Retinal pigment epithelial cell (primary cell): ENCODE data around the gene FAM240B.

Experiments
- DNase-seq: peaks from one replicate; pipeline ENCODE4 v3.0.0-alpha.2; 2010; ENCODE audit warnings: low read depth
- H3K4me3 ChIP-seq: 2 replicates; pipeline ENCODE4 v1.5.1; 2011; ENCODE audit warnings: mild to moderate bottlenecking, low read length, control low read depth, moderate library complexity
- TF ChIP-seq, protein P1 (sequence below): conservative IDR thresholded peaks from 2 replicates; pipeline ENCODE4 v1.5.1; 2011; ENCODE audit warnings: low read depth, low read length, control low read depth, inconsistent platforms

FAM240B gene

DNA sequence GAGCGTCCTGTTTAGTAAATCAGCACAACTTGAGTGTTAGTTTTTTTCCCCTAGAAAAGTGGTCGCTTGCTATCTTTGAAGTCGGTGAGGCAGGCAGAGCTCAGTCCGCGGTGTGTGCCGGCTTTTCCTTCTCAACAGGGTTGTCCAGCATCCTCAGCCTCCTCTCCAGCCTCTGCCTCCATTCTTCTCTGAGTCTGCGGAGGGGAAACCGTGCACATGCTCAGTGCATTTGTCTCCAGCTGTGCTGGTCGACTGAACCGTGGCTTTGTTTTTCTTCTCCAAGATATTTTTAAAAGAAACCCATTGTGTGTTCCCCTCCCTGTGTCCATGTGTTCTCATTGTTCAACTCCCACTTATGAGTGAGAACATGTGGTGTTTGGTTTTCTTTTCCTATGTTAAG, 25.3 kb downstream of the FAM240B start:
- no peak overlapping the region for H3K4me3 ChIP-seq
- TF ChIP-seq, protein P1, sequence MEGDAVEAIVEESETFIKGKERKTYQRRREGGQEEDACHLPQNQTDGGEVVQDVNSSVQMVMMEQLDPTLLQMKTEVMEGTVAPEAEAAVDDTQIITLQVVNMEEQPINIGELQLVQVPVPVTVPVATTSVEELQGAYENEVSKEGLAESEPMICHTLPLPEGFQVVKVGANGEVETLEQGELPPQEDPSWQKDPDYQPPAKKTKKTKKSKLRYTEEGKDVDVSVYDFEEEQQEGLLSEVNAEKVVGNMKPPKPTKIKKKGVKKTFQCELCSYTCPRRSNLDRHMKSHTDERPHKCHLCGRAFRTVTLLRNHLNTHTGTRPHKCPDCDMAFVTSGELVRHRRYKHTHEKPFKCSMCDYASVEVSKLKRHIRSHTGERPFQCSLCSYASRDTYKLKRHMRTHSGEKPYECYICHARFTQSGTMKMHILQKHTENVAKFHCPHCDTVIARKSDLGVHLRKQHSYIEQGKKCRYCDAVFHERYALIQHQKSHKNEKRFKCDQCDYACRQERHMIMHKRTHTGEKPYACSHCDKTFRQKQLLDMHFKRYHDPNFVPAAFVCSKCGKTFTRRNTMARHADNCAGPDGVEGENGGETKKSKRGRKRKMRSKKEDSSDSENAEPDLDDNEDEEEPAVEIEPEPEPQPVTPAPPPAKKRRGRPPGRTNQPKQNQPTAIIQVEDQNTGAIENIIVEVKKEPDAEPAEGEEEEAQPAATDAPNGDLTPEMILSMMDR, result no peak
- DNase-seq, result no peak

- H3K4me3 ChIP-seq, result no peak overlapping the region
- TF ChIP-seq, protein P1, result no peak
Measured at GRCh38 chr9:38692707-38693106, 27.2 kb downstream of the FAM240B start.

DNA sequence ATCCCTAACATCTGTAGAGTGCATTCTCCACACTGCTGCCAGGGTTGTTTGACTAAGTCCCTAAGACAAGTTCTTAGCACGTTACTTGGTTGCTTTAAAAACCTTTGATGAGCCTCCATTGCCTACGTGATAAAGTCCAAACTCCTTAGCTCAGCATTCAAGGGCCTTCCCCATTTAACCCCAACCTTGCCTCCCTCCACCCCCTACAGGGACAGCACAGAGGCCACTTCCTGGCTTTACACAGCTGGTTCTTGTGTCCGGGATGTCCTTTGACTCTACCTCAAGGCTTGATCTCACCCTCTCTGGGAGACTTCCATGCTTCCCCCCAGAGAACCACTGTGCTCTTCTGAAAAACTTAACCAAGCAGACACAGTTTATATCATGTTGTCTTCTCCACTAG, 29.4 kb downstream of the FAM240B start:
- no peak overlapping the region for H3K4me3 ChIP-seq
- TF ChIP-seq, protein P1, result no peak
- DNase-seq, result no peak

More at GRCh38 chr9:38692707-38693106, 27.2 kb downstream of the FAM240B start:
- no peak for DNase-seq

GRCh38 chr9:38689678-38690077, 30.3 kb downstream of the FAM240B start:
- no peak overlapping the region for H3K4me3 ChIP-seq
- DNase-seq, result no peak
- TF ChIP-seq, protein P1, result no peak

- TF ChIP-seq, protein P1, result no peak
- no peak for DNase-seq
- no peak overlapping the region for H3K4me3 ChIP-seq
Measured at GRCh38 chr9:38687992-38688391, 31.9 kb downstream of the FAM240B start.

- H3K4me3 ChIP-seq, result peak overlapping the region; percentile 12
- DNase-seq, result peak; percentile 54
- TF ChIP-seq, protein P1, result no peak
Measured at GRCh38 chr9:38687389-38687842, 32.5 kb downstream of the FAM240B start.

GRCh38 chr9:38686933-38687332, 33.0 kb downstream of the FAM240B start:
- DNase-seq, result no peak
- H3K4me3 ChIP-seq, result no peak overlapping the region
- TF ChIP-seq, protein P1, result no peak
